ENCODE measurements around the gene MAMDC4.

The MAMDC4 gene

GRCh38 chr9:136906266-136906665, 54.1 kb downstream of the MAMDC4 start:
- TF ChIP-seq ZFX (IDR thresholded peaks at IDR 0.05) (no peak), CTCF (conservative IDR thresholded peaks at IDR 0.05) (no peak)
- no peak overlapping the region for H3K27ac ChIP-seq

- TF ChIP-seq ZFX (IDR thresholded peaks at IDR 0.05) (no peak), CTCF (conservative IDR thresholded peaks at IDR 0.05) (no peak)
- no peak overlapping the region for H3K27ac ChIP-seq
Measured at GRCh38 chr9:136907011-136907914, 55.1 kb downstream of the MAMDC4 start.
